WTC11 (cell line): Measurements from ENCODE around the gene CCNF. TPM values are rescaled to one million over a fixed set of nuclear protein-coding genes. Genes with fewer than 3 reads are reported as not detected.

Experiments used
- ATAC-seq: fragments of 200-7000 bp; cut with Tn5 transposase; 2 replicates; pipeline ENCODE4 v1.10.0; 2021; ENCODE audit warnings: mild to moderate bottlenecking, moderate library complexity
- CTCF ChIA-PET: fragments of 300-600 bp; sonication (Branson Sonifier 250); formaldehyde crosslinking; loops from one replicate; lab custom pipeline; 2021; ENCODE audit warnings: antibody characterized with exemption; lab: Charles Lee
- POLR2A ChIA-PET: fragments of 350-600 bp; sonication (Branson Sonifier 250); formaldehyde crosslinking; loops from one replicate; lab custom pipeline; 2021; ENCODE audit warnings: antibody characterized with exemption; lab: Charles Lee
- DNase-seq: peaks from one replicate; pipeline ENCODE4 v3.0.0; 2021; ENCODE audit warnings: low spot score
- H3K27ac Mint-ChIP-seq: 2 replicates; pipeline ENCODE4 v1.8.0; 2021; ENCODE audit warnings: mixed read lengths
- H3K27me3 Mint-ChIP-seq: 2 replicates; pipeline ENCODE4 v1.8.0; 2021; ENCODE audit warnings: low read depth, mild to moderate bottlenecking, moderate library complexity, mixed read lengths
- H3K36me3 Mint-ChIP-seq: 2 replicates; pipeline ENCODE4 v1.8.0; 2021; ENCODE audit warnings: mixed read lengths
- H3K4me1 Mint-ChIP-seq: 2 replicates; pipeline ENCODE4 v1.8.0; 2022; ENCODE audit warnings: mixed read lengths
- H3K4me3 Mint-ChIP-seq: 2 replicates; pipeline ENCODE4 v1.8.0; 2021; ENCODE audit warnings: mild to moderate bottlenecking, moderate library complexity, mixed read lengths
- H3K9me3 Mint-ChIP-seq: 2 replicates; pipeline ENCODE4 v1.8.0; 2021; ENCODE audit warnings: mixed read lengths
- E2F1 ChIP-seq: sonication (generic); formaldehyde crosslinking; IDR thresholded peaks from 2 replicates; pipeline ENCODE4 v1.8.0; 2022; ENCODE audit warnings: mild to moderate bottlenecking, missing genetic modification reagents
- ELF4 ChIP-seq: sonication (generic); formaldehyde crosslinking; IDR thresholded peaks from 2 replicates; pipeline ENCODE4 v1.8.1; 2022; ENCODE audit warnings: low read depth, mild to moderate bottlenecking, moderate library complexity, missing genetic modification reagents
- ERG ChIP-seq: fragments of 250-450 bp; sonication (Bioruptor Pico); IDR thresholded peaks from 2 replicates; pipeline ENCODE4 v1.8.0; 2021; ENCODE audit warnings: mild to moderate bottlenecking
- FOXJ3 ChIP-seq: sonication (generic); formaldehyde crosslinking; IDR thresholded peaks from 2 replicates; pipeline ENCODE4 v1.9.0; 2021; ENCODE audit warnings: missing genetic modification reagents, mild to moderate bottlenecking, borderline replicate concordance
- FOXP1 ChIP-seq: sonication (generic); formaldehyde crosslinking; IDR thresholded peaks from 2 replicates; pipeline ENCODE4 v1.8.0; 2022; ENCODE audit warnings: missing genetic modification reagents, mild to moderate bottlenecking, moderate library complexity, borderline replicate concordance
- GABPB1 ChIP-seq: sonication (generic); formaldehyde crosslinking; IDR thresholded peaks from 2 replicates; pipeline ENCODE4 v1.8.1; 2023; ENCODE audit warnings: mild to moderate bottlenecking, missing genetic modification reagents
- HMGA2 ChIP-seq: fragments of 250-450 bp; sonication (Bioruptor Pico); IDR thresholded peaks from 2 replicates; pipeline ENCODE4 v1.4.0; 2021; ENCODE audit warnings: mild to moderate bottlenecking, moderate library complexity
- MXD4 ChIP-seq: fragments of 250-450 bp; sonication (Bioruptor Pico); IDR thresholded peaks from 2 replicates; pipeline ENCODE4 v1.8.0; 2021; ENCODE audit warnings: mild to moderate bottlenecking, moderate library complexity, borderline replicate concordance
- NR1H2 ChIP-seq: sonication (generic); formaldehyde crosslinking; IDR thresholded peaks from 2 replicates; pipeline ENCODE4 v1.9.0; 2021; ENCODE audit warnings: mild to moderate bottlenecking, moderate library complexity, missing genetic modification reagents
- RORB ChIP-seq: fragments of 250-450 bp; sonication (Bioruptor Pico); IDR thresholded peaks from 2 replicates; pipeline ENCODE4 v1.9.0; 2021; ENCODE audit warnings: mild to moderate bottlenecking
- SP1 ChIP-seq: sonication (generic); formaldehyde crosslinking; conservative IDR thresholded peaks from 2 replicates; pipeline ENCODE4 v1.8.1; 2022; ENCODE audit warnings: missing genetic modification reagents
- TCF7 ChIP-seq: sonication (generic); formaldehyde crosslinking; IDR thresholded peaks from 2 replicates; pipeline ENCODE4 v1.8.0; 2022; ENCODE audit warnings: mild to moderate bottlenecking, low read depth, missing genetic modification reagents, moderate library complexity
- ZNF138 ChIP-seq: sonication (generic); formaldehyde crosslinking; conservative IDR thresholded peaks from 2 replicates; pipeline ENCODE4 v1.8.1; 2022; ENCODE audit warnings: mild to moderate bottlenecking, moderate library complexity, missing genetic modification reagents
- ZNF219 ChIP-seq: sonication (generic); formaldehyde crosslinking; IDR thresholded peaks from 2 replicates; pipeline ENCODE4 v1.8.0; 2023; ENCODE audit warnings: missing genetic modification reagents, mild to moderate bottlenecking, borderline replicate concordance
- ZNF232 ChIP-seq: sonication (generic); formaldehyde crosslinking; IDR thresholded peaks from 2 replicates; pipeline ENCODE4 v1.8.0; 2022; ENCODE audit warnings: mild to moderate bottlenecking, missing genetic modification reagents
- ZNF416 ChIP-seq: fragments of 250-450 bp; sonication (Bioruptor Pico); IDR thresholded peaks from 2 replicates; pipeline ENCODE4 v1.9.0; 2021; ENCODE audit warnings: mild to moderate bottlenecking, inconsistent platforms
- ZNF423 ChIP-seq: fragments of 250-450 bp; sonication (Bioruptor Pico); IDR thresholded peaks from 2 replicates; pipeline ENCODE4 v2.1.2; 2022; ENCODE audit warnings: mild to moderate bottlenecking, moderate library complexity
- ZNF425 ChIP-seq: fragments of 250-450 bp; sonication (Bioruptor Pico); conservative IDR thresholded peaks from 2 replicates; pipeline ENCODE4 v1.9.0; 2021; ENCODE audit warnings: mild to moderate bottlenecking
- ZSCAN18 ChIP-seq: fragments of 250-450 bp; sonication (Bioruptor Pico); IDR thresholded peaks from 2 replicates; pipeline ENCODE4 v2.1.2; 2022; ENCODE audit warnings: mild to moderate bottlenecking, moderate library complexity
- total RNA-seq: library from RNA; stranded (reverse); gene quantifications from 3 replicates; pipeline ENCODE4 v1.2.3, GENCODE V29; 2021
- TF ChIP-seq, protein P1 (sequence below): fragments of 200-600 bp; IDR thresholded peaks from 2 replicates; pipeline ENCODE4 v1.8.0; 2022; ENCODE audit warnings: antibody characterized with exemption
- TF ChIP-seq, protein P2 (sequence below): sonication (generic); formaldehyde crosslinking; conservative IDR thresholded peaks from 2 replicates; pipeline ENCODE4 v1.8.1; 2022; ENCODE audit warnings: mild to moderate bottlenecking, missing genetic modification reagents
- TF ChIP-seq, protein P3 (sequence below): sonication (generic); formaldehyde crosslinking; IDR thresholded peaks from 2 replicates; pipeline ENCODE4 v1.8.0; 2022; ENCODE audit warnings: mild to moderate bottlenecking, missing genetic modification reagents
- TF ChIP-seq, protein P4 (sequence below): sonication (generic); formaldehyde crosslinking; IDR thresholded peaks from 2 replicates; pipeline ENCODE4 v1.8.1; 2023; ENCODE audit warnings: mild to moderate bottlenecking, missing genetic modification reagents, moderate library complexity

Gene CCNF
- total RNA-seq, 1 experiment from 2014 or later = 65.7 TPM

GRCh38 chr16:2436110-2436509 is 6.9 kb downstream of the CCNF start (continued):
- TF ChIP-seq, protein P1, sequence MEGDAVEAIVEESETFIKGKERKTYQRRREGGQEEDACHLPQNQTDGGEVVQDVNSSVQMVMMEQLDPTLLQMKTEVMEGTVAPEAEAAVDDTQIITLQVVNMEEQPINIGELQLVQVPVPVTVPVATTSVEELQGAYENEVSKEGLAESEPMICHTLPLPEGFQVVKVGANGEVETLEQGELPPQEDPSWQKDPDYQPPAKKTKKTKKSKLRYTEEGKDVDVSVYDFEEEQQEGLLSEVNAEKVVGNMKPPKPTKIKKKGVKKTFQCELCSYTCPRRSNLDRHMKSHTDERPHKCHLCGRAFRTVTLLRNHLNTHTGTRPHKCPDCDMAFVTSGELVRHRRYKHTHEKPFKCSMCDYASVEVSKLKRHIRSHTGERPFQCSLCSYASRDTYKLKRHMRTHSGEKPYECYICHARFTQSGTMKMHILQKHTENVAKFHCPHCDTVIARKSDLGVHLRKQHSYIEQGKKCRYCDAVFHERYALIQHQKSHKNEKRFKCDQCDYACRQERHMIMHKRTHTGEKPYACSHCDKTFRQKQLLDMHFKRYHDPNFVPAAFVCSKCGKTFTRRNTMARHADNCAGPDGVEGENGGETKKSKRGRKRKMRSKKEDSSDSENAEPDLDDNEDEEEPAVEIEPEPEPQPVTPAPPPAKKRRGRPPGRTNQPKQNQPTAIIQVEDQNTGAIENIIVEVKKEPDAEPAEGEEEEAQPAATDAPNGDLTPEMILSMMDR = no peak
- TF ChIP-seq TCF7 (no peak), ELF4 (CRISPR knock-in tag) (no peak), HMGA2 (CRISPR knock-in tag) (no peak), GABPB1 (CRISPR knock-in tag) (no peak), ZNF232 (CRISPR knock-in tag) (no peak), SP1 (CRISPR knock-in tag) (no peak), ZSCAN18 (CRISPR knock-in tag) (no peak), ZNF423 (CRISPR knock-in tag) (no peak), ZNF138 (CRISPR knock-in tag) (no peak), ZNF416 (CRISPR knock-in tag) (no peak), NR1H2 (CRISPR knock-in tag) (no peak)

DNA sequence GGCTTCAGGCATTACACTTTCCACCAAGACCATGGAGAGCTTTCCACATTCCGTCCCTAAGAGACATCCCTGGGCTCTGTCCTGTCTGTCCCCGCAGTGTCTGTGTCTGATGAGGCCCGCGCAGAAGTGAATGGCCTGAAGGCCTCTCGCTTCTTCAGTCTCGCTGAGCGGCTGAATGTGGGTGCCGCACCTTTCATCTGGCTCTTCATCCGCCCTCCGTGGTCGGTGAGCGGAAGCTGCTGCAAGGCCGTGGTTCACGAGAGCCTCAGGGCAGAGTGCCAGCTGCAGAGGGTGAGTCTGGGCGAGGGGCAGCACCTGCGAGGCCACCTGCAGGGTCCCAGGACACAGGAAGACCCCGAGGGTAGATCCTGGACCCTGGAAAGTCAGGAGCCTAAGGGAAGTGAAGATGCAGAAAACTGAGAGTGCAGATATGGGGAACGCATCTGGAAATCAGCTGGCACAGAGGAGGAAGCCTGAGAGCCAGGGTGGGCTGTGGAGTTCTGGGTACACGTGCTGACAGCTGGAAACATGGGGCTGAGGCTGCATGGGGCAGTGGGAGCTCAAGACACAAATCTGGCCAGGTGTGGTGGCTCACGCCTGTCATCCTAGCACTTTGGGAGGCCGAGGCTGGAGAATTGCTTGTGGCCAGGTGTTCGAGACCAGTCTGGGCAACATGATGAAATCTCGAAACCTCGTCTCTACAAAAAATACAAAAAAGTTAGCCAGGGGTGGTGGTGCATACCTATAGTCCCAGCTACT is 8.0 kb downstream of the CCNF start:
- CTCF ChIA-PET = interaction anchor here (0.6 to 1.5 kb wide), 4 partner anchors 9 to 64 kb away, joined by 3 to 6 read pairs (median 6); no protein-coding TSS in a partner anchor
- Mint-ChIP-seq H3K4me1 (no peaks in the 10 kb centered on the region), H3K9me3 (no peaks in the 10 kb centered on the region), H3K36me3 (peaks cover 72% of the 10 kb centered on the region), H3K4me3 (no peak overlapping the region), H3K27me3 (no peaks in the 10 kb centered on the region), H3K27ac (no peak overlapping the region)
- ATAC-seq (no peak), DNase-seq (no peak)
- TF ChIP-seq, protein P2, sequence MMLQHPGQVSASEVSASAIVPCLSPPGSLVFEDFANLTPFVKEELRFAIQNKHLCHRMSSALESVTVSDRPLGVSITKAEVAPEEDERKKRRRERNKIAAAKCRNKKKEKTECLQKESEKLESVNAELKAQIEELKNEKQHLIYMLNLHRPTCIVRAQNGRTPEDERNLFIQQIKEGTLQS (CRISPR knock-in tag) = no peak
- TF ChIP-seq MXD4 = no peak
- TF ChIP-seq ZNF219 (CRISPR knock-in tag) = no peak
- TF ChIP-seq ERG (CRISPR knock-in tag) = no peak
- POLR2A ChIA-PET = interaction anchor here (0.5 kb wide), 1 partner anchor 38 kb away, joined by 3 read pairs; the partner anchor contains the start of gene TBC1D24

DNA sequence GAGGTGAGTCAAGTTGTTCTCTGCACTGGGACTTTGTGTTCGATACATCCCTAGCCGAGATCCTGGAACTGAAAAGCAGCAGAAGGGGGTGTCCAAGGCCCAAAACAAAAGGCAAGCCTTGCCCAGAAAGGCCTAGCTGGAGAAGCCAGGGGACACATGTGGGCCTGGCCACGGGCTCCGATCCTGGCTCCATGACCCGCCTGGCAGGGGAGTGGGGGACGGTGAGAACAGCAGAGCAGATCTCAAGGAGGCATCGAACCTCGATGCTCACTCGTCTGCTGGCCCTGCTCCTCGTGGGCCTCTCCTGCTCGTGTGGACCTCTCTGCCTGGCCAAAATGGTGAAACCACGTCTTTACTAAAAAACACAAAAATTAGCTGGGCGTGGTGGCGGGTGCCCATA is 8.9 kb downstream of the CCNF start:
- CTCF ChIA-PET = interaction anchor here (0.6 to 1.5 kb wide), 4 partner anchors 10 to 188 kb away, joined by 3 to 6 read pairs (median 4); no protein-coding TSS in a partner anchor
- Mint-ChIP-seq H3K4me1 (no peaks in the 10 kb centered on the region), H3K9me3 (no peaks in the 10 kb centered on the region), H3K4me3 (no peak overlapping the region), H3K36me3 (peaks cover 65% of the 10 kb centered on the region), H3K27me3 (no peaks in the 10 kb centered on the region), H3K27ac (no peak overlapping the region)
- DNase-seq (no peak), ATAC-seq (no peak)
- POLR2A ChIA-PET = no interaction called here
- TF ChIP-seq FOXP1 (CRISPR knock-in tag) = no peak
- no peak for TF ChIP-seq ZNF425 (CRISPR knock-in tag)
- TF ChIP-seq, protein P3, sequence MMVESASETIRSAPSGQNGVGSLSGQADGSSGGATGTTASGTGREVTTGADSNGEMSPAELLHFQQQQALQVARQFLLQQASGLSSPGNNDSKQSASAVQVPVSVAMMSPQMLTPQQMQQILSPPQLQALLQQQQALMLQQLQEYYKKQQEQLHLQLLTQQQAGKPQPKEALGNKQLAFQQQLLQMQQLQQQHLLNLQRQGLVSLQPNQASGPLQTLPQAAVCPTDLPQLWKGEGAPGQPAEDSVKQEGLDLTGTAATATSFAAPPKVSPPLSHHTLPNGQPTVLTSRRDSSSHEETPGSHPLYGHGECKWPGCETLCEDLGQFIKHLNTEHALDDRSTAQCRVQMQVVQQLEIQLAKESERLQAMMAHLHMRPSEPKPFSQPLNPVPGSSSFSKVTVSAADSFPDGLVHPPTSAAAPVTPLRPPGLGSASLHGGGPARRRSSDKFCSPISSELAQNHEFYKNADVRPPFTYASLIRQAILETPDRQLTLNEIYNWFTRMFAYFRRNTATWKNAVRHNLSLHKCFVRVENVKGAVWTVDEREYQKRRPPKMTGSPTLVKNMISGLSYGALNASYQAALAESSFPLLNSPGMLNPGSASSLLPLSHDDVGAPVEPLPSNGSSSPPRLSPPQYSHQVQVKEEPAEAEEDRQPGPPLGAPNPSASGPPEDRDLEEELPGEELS (CRISPR knock-in tag) = no peak
- TF ChIP-seq E2F1 (CRISPR knock-in tag) = no peak
- TF ChIP-seq RORB (CRISPR knock-in tag) = no peak
- no peak for TF ChIP-seq FOXJ3
- no peak for TF ChIP-seq ZNF423 (CRISPR knock-in tag)
- TF ChIP-seq, protein P4, sequence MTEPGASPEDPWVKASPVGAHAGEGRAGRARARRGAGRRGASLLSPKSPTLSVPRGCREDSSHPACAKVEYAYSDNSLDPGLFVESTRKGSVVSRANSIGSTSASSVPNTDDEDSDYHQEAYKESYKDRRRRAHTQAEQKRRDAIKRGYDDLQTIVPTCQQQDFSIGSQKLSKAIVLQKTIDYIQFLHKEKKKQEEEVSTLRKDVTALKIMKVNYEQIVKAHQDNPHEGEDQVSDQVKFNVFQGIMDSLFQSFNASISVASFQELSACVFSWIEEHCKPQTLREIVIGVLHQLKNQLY (CRISPR knock-in tag) = no peak
